K562 (cell line): ENCODE data around the gene CD300A. TPM values are rescaled to one million over a fixed set of nuclear protein-coding genes. Genes with fewer than 3 reads are reported as not detected.
A peak's percentile ranks its signal among the peaks of the same experiment; 100 is the strongest.

Source experiments
- ATAC-seq: fragments of 200-7000 bp; cut with Tn5 transposase; 3 replicates; pipeline ENCODE4 v1.9.1; 2020; ENCODE audit warnings: moderate library complexity
- BruUV-seq: library from RNA; stranded (reverse); fragments of 400-500 nt; replicated peaks from 2 replicates; lab custom pipeline; 2021; lab: Mats Ljungman, UMichigan
- CTCF ChIA-PET: fragments of 300-600 bp; formaldehyde crosslinking; extraction: SDS; loops from one replicate; lab custom pipeline; 2021; ENCODE audit warnings: low intra/inter-chr PET ratio; lab: Yijun Ruan, JAX
- POLR2A ChIA-PET: fragments of 300-600, 350-650 bp; sonication (Branson Sonifier 250); formaldehyde crosslinking; extraction: SDS; loops from one replicate; lab custom pipeline; 2021; ENCODE audit warnings: antibody characterized with exemption, inconsistent platforms; lab: Yijun Ruan, JAX
- DNase-seq, 4 experiments: peaks; one replicate each; pipeline versions ENCODE4 v3.0.0 to v3.0.0-alpha.2; 2011 to 2018; ENCODE audit warnings: low spot score in 3 of 4, mixed read lengths in 3 of 4; ENCODE audit errors: extremely low read depth in 1 of 4
- FAIRE-seq: peaks from 2 replicates; lab custom pipeline; 2011; peaks lifted over from hg19 to GRCh38; lab: Jason Lieb, UNC
- H2AFZ ChIP-seq: 2 replicates; pipeline ENCODE4 v1.6.0; 2011; ENCODE audit warnings: low read depth, low read length, control low read depth, inconsistent platforms
- H3K27ac ChIP-seq: fragments of 200-600 bp; 3 replicates; pipeline ENCODE4 v1.8.0; 2011; ENCODE audit warnings: low read depth, mild to moderate bottlenecking, control low read depth, inconsistent platforms, low read length, moderate library complexity, mixed read lengths; ENCODE audit errors: extremely low read depth
- H3K27me3 ChIP-seq, 2 experiments: fragments of 300-600 bp in 1 of 2; 2 replicates in 1 of 2; 3 replicates in 1 of 2; pipeline versions ENCODE4 v1.6.0 to v1.8.0; 2011; ENCODE audit warnings: inconsistent platforms in 2 of 2, low read length in 2 of 2, mild to moderate bottlenecking in 1 of 2, mixed read lengths in 1 of 2, moderate library complexity in 1 of 2; ENCODE audit not compliant: control insufficient read depth in 2 of 2, insufficient read depth in 2 of 2
- H3K36me3 ChIP-seq: fragments of 300-600 bp; 3 replicates; pipeline ENCODE4 v1.8.0; 2011; ENCODE audit warnings: mild to moderate bottlenecking, low read length, inconsistent platforms; ENCODE audit not compliant: control insufficient read depth, insufficient read depth
- H3K4me1 ChIP-seq, 2 experiments: fragments of 200-600 bp in 1 of 2; replicated peaks in 1 of 2; 2 replicates in 1 of 2; 3 replicates in 1 of 2; pipeline versions ENCODE4 v1.5.1 to v1.8.0; 2011; ENCODE audit warnings: inconsistent platforms in 2 of 2, low read length in 2 of 2, mild to moderate bottlenecking in 1 of 2, mixed read lengths in 1 of 2, moderate library complexity in 1 of 2; ENCODE audit not compliant: control insufficient read depth in 2 of 2, insufficient read depth in 2 of 2
- H3K4me2 ChIP-seq: 2 replicates; pipeline ENCODE4 v1.6.1; 2011; ENCODE audit warnings: low read length, control low read depth, inconsistent platforms, mixed read lengths; ENCODE audit not compliant: insufficient read depth
- H3K4me3 ChIP-seq: fragments of 200-600 bp; sonication (generic), shearing (Covaris generic); 2 replicates; pipeline ENCODE4 v1.5.1; 2016; ENCODE audit warnings: control low read depth, inconsistent platforms
- H3K79me2 ChIP-seq: fragments of 200-600 bp; 3 replicates; pipeline ENCODE4 v1.8.0; 2011; ENCODE audit warnings: low read length, inconsistent platforms; ENCODE audit not compliant: control insufficient read depth, insufficient read depth
- H3K9ac ChIP-seq, 2 experiments: 2 replicates each; pipeline versions ENCODE4 v1.6.0 to v1.6.1; 2011; ENCODE audit warnings: low read depth in 2 of 2, low read length in 2 of 2, control low read depth in 1 of 2, inconsistent platforms in 1 of 2, mild to moderate bottlenecking in 1 of 2, mixed read lengths in 1 of 2; ENCODE audit not compliant: insufficient read depth in 1 of 2
- H3K9me1 ChIP-seq: one replicate; pipeline ENCODE4 v1.6.0; 2011; ENCODE audit warnings: inconsistent platforms, mild to moderate bottlenecking, low read length, moderate library complexity; ENCODE audit not compliant: control insufficient read depth, insufficient read depth
- H3K9me3 ChIP-seq: replicated peaks from 2 replicates; pipeline ENCODE4 v1.5.1; 2011; ENCODE audit warnings: low read depth, low read length, inconsistent platforms; ENCODE audit not compliant: control insufficient read depth, insufficient read depth
- H4K20me1 ChIP-seq: replicated peaks from 2 replicates; pipeline ENCODE4 v1.6.1; 2011; ENCODE audit warnings: low read length, inconsistent platforms, mixed read lengths; ENCODE audit not compliant: control insufficient read depth, insufficient read depth
- EGR1 ChIP-seq: fragments of 450-650 bp; conservative IDR thresholded peaks from 2 replicates; pipeline ENCODE4 v1.6.1; 2017; ENCODE audit warnings: mild to moderate bottlenecking
- WGBS: fragments of 100-300 bp; shearing (Covaris generic); methylation state at CpG from one replicate; pipeline ENCODE4 v1.1.6; 2016; ENCODE audit warnings: low coverage, mixed read lengths; ENCODE audit not compliant: insufficient coverage; ENCODE audit errors: missing lambda C conversion rate; 5-methylcytosine and 5-hydroxymethylcytosine counted together
- in situ Hi-C: fragments of 300-500 bp; cut with MboI; formaldehyde crosslinking; loops from 4 replicates; pipeline ENCODE4 v1.15.0; 2018; ENCODE audit warnings: inconsistent platforms, mixed read lengths
- intact Hi-C: fragments of 100-400 bp; cut with micrococcal nuclease; formaldehyde crosslinking; loops from 2 replicates; pipeline ENCODE4 v1.14.2; 2022
- polyA plus RNA-seq, 8 experiments: library from polyadenylated mRNA; depleted of rRNA in 4 of 8; stranded (reverse) in 5 of 8; unstranded in 3 of 8; fragments of >200 nt; fragmentation: Nextera tagmentation in 2 of 8; fragmentation: Illumina TruSeq in 1 of 8; extraction: Ambion mirVana in 2 of 8; extraction: Trizol in 1 of 8; gene quantifications; 2 replicates each; pipeline versions ENCODE4 v1.2.1 to v1.2.3, GENCODE V29; 2011 to 2014; ENCODE audit warnings: inconsistent platforms in 1 of 8, missing spikeins in 1 of 8
- total RNA-seq, 7 experiments: library from RNA; depleted of rRNA in 6 of 7; stranded (reverse); fragments of >200 nt in 6 of 7; fragmentation: Illumina TruSeq in 2 of 7; extraction: Trizol in 2 of 7; gene quantifications; 2 replicates each; pipeline versions ENCODE4 v1.2.1 to v1.2.3, GENCODE V29; 2011 to 2021; ENCODE audit warnings: low replicate concordance in 1 of 7
- TF ChIP-seq, protein P1 (sequence below), 2 experiments: fragments of 450-650 bp; IDR thresholded peaks; 2 replicates each; pipeline ENCODE4 v1.6.1; 2018; ENCODE audit warnings: mild to moderate bottlenecking in 2 of 2, low read depth in 1 of 2; ENCODE audit not compliant: partially characterized antibody in 2 of 2
- TF ChIP-seq, protein P2 (sequence below): fragments of 450-650 bp; IDR thresholded peaks from 2 replicates; pipeline ENCODE4 v1.6.1; 2016; ENCODE audit warnings: mild to moderate bottlenecking, moderate library complexity

Gene CD300A
- total and polyA plus RNA-seq, 9 of the 15 experiments (the other 6 are each of a cell fraction or from before 2014, with no cell fraction given), result 0.21 to 1.7 (median 0.41) TPM; not detected in 1

DNA sequence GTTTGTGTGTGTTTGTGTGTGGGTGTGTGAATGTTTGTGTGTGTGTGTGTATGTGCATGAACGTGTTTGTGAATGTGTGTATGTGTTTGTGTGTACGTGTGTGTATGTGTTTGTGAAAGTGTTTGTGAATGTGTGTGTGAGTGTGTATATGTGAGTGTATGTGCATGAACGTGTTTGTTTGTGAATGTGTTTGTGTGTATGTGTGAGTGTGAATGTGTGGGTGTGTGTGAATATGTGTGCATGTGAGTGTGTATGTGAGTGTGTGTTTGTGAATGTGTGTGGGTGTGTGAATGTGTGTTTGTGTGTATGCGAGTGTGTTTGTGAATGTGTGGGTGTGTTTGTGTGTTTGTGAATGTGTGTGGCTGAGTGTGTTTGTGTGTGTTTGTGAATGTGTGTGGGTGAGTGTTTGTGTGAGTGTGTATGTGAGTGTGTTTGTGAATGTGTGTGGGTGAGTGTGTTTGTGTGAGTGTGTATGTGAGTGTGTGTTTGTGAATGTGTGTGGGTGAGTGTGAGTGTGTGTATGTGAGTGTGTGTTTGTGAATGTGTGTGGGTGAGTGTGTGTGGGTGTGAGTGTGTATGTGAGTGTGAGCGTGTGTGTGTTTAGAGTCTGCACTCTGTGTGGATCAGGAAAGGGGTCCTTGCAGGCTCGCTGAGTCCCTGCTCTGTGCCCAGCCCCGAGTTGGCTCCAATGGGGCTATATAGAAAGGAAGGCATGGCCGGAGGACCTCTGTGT lies 890 bp upstream of the CD300A start (continued):
- TF ChIP-seq, protein P1, sequence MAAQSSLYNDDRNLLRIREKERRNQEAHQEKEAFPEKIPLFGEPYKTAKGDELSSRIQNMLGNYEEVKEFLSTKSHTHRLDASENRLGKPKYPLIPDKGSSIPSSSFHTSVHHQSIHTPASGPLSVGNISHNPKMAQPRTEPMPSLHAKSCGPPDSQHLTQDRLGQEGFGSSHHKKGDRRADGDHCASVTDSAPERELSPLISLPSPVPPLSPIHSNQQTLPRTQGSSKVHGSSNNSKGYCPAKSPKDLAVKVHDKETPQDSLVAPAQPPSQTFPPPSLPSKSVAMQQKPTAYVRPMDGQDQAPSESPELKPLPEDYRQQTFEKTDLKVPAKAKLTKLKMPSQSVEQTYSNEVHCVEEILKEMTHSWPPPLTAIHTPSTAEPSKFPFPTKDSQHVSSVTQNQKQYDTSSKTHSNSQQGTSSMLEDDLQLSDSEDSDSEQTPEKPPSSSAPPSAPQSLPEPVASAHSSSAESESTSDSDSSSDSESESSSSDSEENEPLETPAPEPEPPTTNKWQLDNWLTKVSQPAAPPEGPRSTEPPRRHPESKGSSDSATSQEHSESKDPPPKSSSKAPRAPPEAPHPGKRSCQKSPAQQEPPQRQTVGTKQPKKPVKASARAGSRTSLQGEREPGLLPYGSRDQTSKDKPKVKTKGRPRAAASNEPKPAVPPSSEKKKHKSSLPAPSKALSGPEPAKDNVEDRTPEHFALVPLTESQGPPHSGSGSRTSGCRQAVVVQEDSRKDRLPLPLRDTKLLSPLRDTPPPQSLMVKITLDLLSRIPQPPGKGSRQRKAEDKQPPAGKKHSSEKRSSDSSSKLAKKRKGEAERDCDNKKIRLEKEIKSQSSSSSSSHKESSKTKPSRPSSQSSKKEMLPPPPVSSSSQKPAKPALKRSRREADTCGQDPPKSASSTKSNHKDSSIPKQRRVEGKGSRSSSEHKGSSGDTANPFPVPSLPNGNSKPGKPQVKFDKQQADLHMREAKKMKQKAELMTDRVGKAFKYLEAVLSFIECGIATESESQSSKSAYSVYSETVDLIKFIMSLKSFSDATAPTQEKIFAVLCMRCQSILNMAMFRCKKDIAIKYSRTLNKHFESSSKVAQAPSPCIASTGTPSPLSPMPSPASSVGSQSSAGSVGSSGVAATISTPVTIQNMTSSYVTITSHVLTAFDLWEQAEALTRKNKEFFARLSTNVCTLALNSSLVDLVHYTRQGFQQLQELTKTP (IDR thresholded peaks at IDR 0.05; ENCODE audit: low read depth in 1 of 2, partially characterized antibody in 2 of 2), result no peak
- TF ChIP-seq, all 486 proteins: peak for 3

DNA sequence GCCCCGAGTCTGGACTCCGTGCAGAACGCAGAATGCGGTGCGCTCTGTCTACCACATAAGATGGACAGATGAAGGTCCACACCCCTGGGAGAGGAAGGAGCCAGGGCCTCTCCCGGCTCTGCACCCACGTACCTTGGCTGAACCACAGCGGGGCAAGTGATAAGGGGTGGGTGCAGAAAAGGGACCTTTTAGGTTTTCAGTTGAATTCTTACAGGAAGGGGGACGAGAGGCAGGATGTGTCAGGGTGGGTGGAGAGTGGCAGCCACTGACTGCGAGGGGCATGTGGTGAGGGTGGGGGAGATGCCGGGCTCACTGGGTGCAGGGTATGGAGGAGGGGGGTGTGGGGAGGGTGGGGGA lies 372 bp downstream of the CD300A start:
- no peak overlapping the region; a peak in 1 of 4 replicates for H3K9ac ChIP-seq
- no peak overlapping the region; the same call in 1 of the 2 replicates for H2AFZ ChIP-seq
- H3K79me2 ChIP-seq, result no peaks in the 10 kb centered on the region
- DNase-seq (no peak), ATAC-seq (no peak), FAIRE-seq (no peak)
- BruUV-seq, result no TSS peak
- no peaks in the 10 kb centered on the region for H3K9me1 ChIP-seq
- H3K9me3 ChIP-seq, result no peaks in the 10 kb centered on the region; the same call in 1 of the 2 replicates
- in situ Hi-C loops, result no loop called here
- H3K36me3 ChIP-seq, result no peaks in the 10 kb centered on the region
- ChIA-PET POLR2A (interaction anchor here (0.6 kb wide), 1 partner anchor 11 kb away, joined by 4 read pairs; no protein-coding TSS in a partner anchor), CTCF (no interaction called here)
- no peak overlapping the region for H3K27ac ChIP-seq
- WGBS, result 43% methylated on average over 10 of the region's 11 CpGs
- H4K20me1 ChIP-seq, result no peaks in the 10 kb centered on the region
- peaks cover 0 to 5% of the 10 kb centered on the region in 2 experiments; a peak in 2 of 5 replicates for H3K27me3 ChIP-seq
- H3K4me2 ChIP-seq, result no peak overlapping the region
- peaks cover 25 to 27% of the 10 kb centered on the region in 2 experiments for H3K4me1 ChIP-seq
- H3K4me3 ChIP-seq, result no peak overlapping the region
- intact Hi-C loops, result no loop called here
- TF ChIP-seq EGR1, result no peak
- TF ChIP-seq, protein P2, sequence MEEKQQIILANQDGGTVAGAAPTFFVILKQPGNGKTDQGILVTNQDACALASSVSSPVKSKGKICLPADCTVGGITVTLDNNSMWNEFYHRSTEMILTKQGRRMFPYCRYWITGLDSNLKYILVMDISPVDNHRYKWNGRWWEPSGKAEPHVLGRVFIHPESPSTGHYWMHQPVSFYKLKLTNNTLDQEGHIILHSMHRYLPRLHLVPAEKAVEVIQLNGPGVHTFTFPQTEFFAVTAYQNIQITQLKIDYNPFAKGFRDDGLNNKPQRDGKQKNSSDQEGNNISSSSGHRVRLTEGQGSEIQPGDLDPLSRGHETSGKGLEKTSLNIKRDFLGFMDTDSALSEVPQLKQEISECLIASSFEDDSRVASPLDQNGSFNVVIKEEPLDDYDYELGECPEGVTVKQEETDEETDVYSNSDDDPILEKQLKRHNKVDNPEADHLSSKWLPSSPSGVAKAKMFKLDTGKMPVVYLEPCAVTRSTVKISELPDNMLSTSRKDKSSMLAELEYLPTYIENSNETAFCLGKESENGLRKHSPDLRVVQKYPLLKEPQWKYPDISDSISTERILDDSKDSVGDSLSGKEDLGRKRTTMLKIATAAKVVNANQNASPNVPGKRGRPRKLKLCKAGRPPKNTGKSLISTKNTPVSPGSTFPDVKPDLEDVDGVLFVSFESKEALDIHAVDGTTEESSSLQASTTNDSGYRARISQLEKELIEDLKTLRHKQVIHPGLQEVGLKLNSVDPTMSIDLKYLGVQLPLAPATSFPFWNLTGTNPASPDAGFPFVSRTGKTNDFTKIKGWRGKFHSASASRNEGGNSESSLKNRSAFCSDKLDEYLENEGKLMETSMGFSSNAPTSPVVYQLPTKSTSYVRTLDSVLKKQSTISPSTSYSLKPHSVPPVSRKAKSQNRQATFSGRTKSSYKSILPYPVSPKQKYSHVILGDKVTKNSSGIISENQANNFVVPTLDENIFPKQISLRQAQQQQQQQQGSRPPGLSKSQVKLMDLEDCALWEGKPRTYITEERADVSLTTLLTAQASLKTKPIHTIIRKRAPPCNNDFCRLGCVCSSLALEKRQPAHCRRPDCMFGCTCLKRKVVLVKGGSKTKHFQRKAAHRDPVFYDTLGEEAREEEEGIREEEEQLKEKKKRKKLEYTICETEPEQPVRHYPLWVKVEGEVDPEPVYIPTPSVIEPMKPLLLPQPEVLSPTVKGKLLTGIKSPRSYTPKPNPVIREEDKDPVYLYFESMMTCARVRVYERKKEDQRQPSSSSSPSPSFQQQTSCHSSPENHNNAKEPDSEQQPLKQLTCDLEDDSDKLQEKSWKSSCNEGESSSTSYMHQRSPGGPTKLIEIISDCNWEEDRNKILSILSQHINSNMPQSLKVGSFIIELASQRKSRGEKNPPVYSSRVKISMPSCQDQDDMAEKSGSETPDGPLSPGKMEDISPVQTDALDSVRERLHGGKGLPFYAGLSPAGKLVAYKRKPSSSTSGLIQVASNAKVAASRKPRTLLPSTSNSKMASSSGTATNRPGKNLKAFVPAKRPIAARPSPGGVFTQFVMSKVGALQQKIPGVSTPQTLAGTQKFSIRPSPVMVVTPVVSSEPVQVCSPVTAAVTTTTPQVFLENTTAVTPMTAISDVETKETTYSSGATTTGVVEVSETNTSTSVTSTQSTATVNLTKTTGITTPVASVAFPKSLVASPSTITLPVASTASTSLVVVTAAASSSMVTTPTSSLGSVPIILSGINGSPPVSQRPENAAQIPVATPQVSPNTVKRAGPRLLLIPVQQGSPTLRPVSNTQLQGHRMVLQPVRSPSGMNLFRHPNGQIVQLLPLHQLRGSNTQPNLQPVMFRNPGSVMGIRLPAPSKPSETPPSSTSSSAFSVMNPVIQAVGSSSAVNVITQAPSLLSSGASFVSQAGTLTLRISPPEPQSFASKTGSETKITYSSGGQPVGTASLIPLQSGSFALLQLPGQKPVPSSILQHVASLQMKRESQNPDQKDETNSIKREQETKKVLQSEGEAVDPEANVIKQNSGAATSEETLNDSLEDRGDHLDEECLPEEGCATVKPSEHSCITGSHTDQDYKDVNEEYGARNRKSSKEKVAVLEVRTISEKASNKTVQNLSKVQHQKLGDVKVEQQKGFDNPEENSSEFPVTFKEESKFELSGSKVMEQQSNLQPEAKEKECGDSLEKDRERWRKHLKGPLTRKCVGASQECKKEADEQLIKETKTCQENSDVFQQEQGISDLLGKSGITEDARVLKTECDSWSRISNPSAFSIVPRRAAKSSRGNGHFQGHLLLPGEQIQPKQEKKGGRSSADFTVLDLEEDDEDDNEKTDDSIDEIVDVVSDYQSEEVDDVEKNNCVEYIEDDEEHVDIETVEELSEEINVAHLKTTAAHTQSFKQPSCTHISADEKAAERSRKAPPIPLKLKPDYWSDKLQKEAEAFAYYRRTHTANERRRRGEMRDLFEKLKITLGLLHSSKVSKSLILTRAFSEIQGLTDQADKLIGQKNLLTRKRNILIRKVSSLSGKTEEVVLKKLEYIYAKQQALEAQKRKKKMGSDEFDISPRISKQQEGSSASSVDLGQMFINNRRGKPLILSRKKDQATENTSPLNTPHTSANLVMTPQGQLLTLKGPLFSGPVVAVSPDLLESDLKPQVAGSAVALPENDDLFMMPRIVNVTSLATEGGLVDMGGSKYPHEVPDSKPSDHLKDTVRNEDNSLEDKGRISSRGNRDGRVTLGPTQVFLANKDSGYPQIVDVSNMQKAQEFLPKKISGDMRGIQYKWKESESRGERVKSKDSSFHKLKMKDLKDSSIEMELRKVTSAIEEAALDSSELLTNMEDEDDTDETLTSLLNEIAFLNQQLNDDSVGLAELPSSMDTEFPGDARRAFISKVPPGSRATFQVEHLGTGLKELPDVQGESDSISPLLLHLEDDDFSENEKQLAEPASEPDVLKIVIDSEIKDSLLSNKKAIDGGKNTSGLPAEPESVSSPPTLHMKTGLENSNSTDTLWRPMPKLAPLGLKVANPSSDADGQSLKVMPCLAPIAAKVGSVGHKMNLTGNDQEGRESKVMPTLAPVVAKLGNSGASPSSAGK, result 0 out of 2 replicates have a peak, but pooled peaks have one; percentile 6
